OCI-LY3 (cell line): ENCODE measurements around the gene SLC22A8.

Source experiments
- H2AFZ ChIP-seq: fragments of 200-600, 300-600 bp; shearing (Covaris generic); 2 replicates; pipeline ENCODE4 v1.6.0; 2014; ENCODE audit warnings: antibody characterized with exemption, low read depth, low read length
- H3K27ac ChIP-seq: fragments of 200-600, 300-600 bp; sonication (generic); 2 replicates; pipeline ENCODE4 v1.5.1; 2014; ENCODE audit warnings: mild to moderate bottlenecking, low read length, moderate library complexity, mixed read lengths
- H3K27me3 ChIP-seq: fragments of 200-600, 300-600 bp; sonication (generic); 2 replicates; pipeline ENCODE4 v1.6.1; 2014; ENCODE audit warnings: low read depth, low read length, mixed read lengths
- H3K36me3 ChIP-seq: fragments of 200-600, 300-600 bp; sonication (generic); replicated peaks from 2 replicates; pipeline ENCODE3; 2014; ENCODE audit warnings: low read depth, low read length, mixed read lengths
- H3K4me1 ChIP-seq: fragments of 300-600, 200-600 bp; sonication (generic); 2 replicates; pipeline ENCODE4 v1.6.1; 2014; ENCODE audit warnings: low read length, mixed read lengths
- H3K4me2 ChIP-seq: fragments of 200-600, 300-600 bp; sonication (generic); 2 replicates; pipeline ENCODE4 v1.6.1; 2014; ENCODE audit warnings: low read length, mixed read lengths
- H3K4me3 ChIP-seq: fragments of 300-600, 200-600 bp; sonication (generic); 2 replicates; pipeline ENCODE4 v1.5.1; 2014; ENCODE audit warnings: antibody characterized with exemption, mild to moderate bottlenecking, low read length, moderate library complexity
- H3K79me2 ChIP-seq: fragments of 300-600, 200-600 bp; shearing (Covaris generic); 2 replicates; pipeline ENCODE4 v1.6.1; 2014; ENCODE audit warnings: mild to moderate bottlenecking, low read length, mixed read lengths
- H3K9ac ChIP-seq: fragments of 300-600, 200-600 bp; shearing (Covaris generic); 2 replicates; pipeline ENCODE4 v1.6.0; 2014; ENCODE audit warnings: mild to moderate bottlenecking, low read length, moderate library complexity
- H3K9me3 ChIP-seq: fragments of 200-600, 300-600 bp; shearing (Covaris generic); 2 replicates; pipeline ENCODE4 v1.6.1; 2014; ENCODE audit warnings: low read length, mixed read lengths; ENCODE audit not compliant: insufficient read depth
- H4K20me1 ChIP-seq: fragments of 200-600, 300-600 bp; sonication (generic); 2 replicates; pipeline ENCODE4 v1.6.1; 2016; ENCODE audit warnings: low read length, mixed read lengths; ENCODE audit not compliant: insufficient read depth
- CTCF ChIP-seq: fragments of 200-600, 300-600 bp; sonication (generic); IDR thresholded peaks from 2 replicates; pipeline ENCODE4 v1.5.1; 2014; ENCODE audit warnings: antibody characterized with exemption, low read length, low read depth
- EZH2phosphoT487 ChIP-seq: fragments of 200-600 bp; shearing (Covaris generic); IDR thresholded peaks from 2 replicates; pipeline ENCODE4 v1.6.1; 2018; ENCODE audit warnings: antibody characterized with exemption, mixed run types, low read depth

SLC22A8 gene

GRCh38 chr11:62958547-62959421 lies 56.9 kb downstream of the SLC22A8 start:
- no peak overlapping the region for H3K9ac ChIP-seq
- no peaks in the 10 kb centered on the region for H4K20me1 ChIP-seq
- H3K27me3 ChIP-seq = no peaks in the 10 kb centered on the region; the same call in 1 of the 2 replicates
- no peak overlapping the region for H3K4me2 ChIP-seq
- no peaks in the 10 kb centered on the region for H3K4me1 ChIP-seq
- no peaks in the 10 kb centered on the region for H3K9me3 ChIP-seq
- TF ChIP-seq CTCF = no peak
- TF ChIP-seq EZH2phosphoT487 = no peak
- no peaks in the 10 kb centered on the region for H3K36me3 ChIP-seq
- H3K4me3 ChIP-seq = no peak overlapping the region
- H3K27ac ChIP-seq = no peak overlapping the region
- no peaks in the 10 kb centered on the region for H3K79me2 ChIP-seq
- no peak overlapping the region for H2AFZ ChIP-seq

DNA sequence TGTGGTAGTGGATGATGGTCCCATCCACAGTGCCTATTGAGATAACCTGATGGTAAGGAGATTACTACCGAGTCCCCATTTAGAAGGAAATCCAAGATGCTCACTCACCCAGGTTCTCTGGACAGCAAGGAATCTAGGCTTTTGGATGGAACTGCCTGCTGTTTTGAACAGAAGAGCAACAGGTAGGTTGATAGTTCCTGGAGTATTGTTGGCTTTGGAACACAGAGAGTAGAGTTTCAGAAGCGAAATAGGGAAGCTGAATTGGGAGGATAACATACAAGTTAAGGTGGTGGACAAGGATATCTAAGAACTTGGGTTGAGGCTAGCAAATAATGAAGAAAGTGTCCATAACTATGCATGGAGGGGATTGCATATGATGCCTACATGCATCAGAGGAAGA lies 58.5 kb downstream of the SLC22A8 start:
- H3K79me2 ChIP-seq = no peaks in the 10 kb centered on the region
- no peak overlapping the region for H3K27ac ChIP-seq
- no peak overlapping the region for H3K9ac ChIP-seq
- H4K20me1 ChIP-seq = no peaks in the 10 kb centered on the region
- no peaks in the 10 kb centered on the region; the same call in 1 of the 2 replicates for H3K27me3 ChIP-seq
- TF ChIP-seq CTCF = no peak
- TF ChIP-seq EZH2phosphoT487 = no peak
- H3K4me3 ChIP-seq = no peak overlapping the region
- H3K4me2 ChIP-seq = no peak overlapping the region
- no peak overlapping the region for H2AFZ ChIP-seq
- no peaks in the 10 kb centered on the region for H3K36me3 ChIP-seq
- no peaks in the 10 kb centered on the region for H3K9me3 ChIP-seq
- no peaks in the 10 kb centered on the region for H3K4me1 ChIP-seq

- Histone ChIP-seq H3K9ac (no peak overlapping the region), H3K36me3 (no peaks in the 10 kb centered on the region), H3K9me3 (no peaks in the 10 kb centered on the region), H3K4me1 (no peaks in the 10 kb centered on the region), H3K4me3 (no peak overlapping the region), H3K27ac (no peak overlapping the region), H2AFZ (no peak overlapping the region), H4K20me1 (no peaks in the 10 kb centered on the region), H3K4me2 (no peak overlapping the region), H3K27me3 (no peaks in the 10 kb centered on the region; the same call in 1 of the 2 replicates), H3K79me2 (no peaks in the 10 kb centered on the region)
- no peak for TF ChIP-seq CTCF
Observed at GRCh38 chr11:62954478-62954877, 61.2 kb downstream of the SLC22A8 start.

GRCh38 chr11:62953811-62954210 lies 61.8 kb downstream of the SLC22A8 start:
- Histone ChIP-seq H3K4me1 (no peaks in the 10 kb centered on the region), H3K79me2 (no peaks in the 10 kb centered on the region), H3K4me2 (no peak overlapping the region), H3K9me3 (no peaks in the 10 kb centered on the region), H3K9ac (no peak overlapping the region), H3K36me3 (no peaks in the 10 kb centered on the region), H3K4me3 (no peak overlapping the region), H3K27ac (no peak overlapping the region), H4K20me1 (no peaks in the 10 kb centered on the region), H2AFZ (no peak overlapping the region), H3K27me3 (no peaks in the 10 kb centered on the region; the same call in 1 of the 2 replicates)
- no peak for TF ChIP-seq EZH2phosphoT487
- TF ChIP-seq CTCF = no peak
